Measurements from ENCODE around the gene C18orf54. TPM values are rescaled to one million over a fixed set of nuclear protein-coding genes. Genes with fewer than 3 reads are reported as not detected.
"Not testable (repeated sequence)": the region's sequence is repeated elsewhere in the genome, so short reads cannot be mapped to it uniquely, and the experiment has no call there.

C18orf54 gene
- total RNA-seq, 1 donor from 2014 or later = 6.5 TPM

- no peak for DNase-seq (ENCODE audit: low spot score in 2 of 2, unreplicated experiment in 2 of 2)
- peaks cover 2% of the 10 kb centered on the region for H3K36me3 Mint-ChIP-seq
- no peaks in the 10 kb centered on the region for H3K9me3 Mint-ChIP-seq
- H3K27me3 Mint-ChIP-seq (ENCODE audit: low read depth) = no peaks in the 10 kb centered on the region
- no peak overlapping the region for H3K27ac Mint-ChIP-seq
- H3K4me1 Mint-ChIP-seq = peaks cover 6% of the 10 kb centered on the region
- TF ChIP-seq, protein P1, sequence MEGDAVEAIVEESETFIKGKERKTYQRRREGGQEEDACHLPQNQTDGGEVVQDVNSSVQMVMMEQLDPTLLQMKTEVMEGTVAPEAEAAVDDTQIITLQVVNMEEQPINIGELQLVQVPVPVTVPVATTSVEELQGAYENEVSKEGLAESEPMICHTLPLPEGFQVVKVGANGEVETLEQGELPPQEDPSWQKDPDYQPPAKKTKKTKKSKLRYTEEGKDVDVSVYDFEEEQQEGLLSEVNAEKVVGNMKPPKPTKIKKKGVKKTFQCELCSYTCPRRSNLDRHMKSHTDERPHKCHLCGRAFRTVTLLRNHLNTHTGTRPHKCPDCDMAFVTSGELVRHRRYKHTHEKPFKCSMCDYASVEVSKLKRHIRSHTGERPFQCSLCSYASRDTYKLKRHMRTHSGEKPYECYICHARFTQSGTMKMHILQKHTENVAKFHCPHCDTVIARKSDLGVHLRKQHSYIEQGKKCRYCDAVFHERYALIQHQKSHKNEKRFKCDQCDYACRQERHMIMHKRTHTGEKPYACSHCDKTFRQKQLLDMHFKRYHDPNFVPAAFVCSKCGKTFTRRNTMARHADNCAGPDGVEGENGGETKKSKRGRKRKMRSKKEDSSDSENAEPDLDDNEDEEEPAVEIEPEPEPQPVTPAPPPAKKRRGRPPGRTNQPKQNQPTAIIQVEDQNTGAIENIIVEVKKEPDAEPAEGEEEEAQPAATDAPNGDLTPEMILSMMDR (IDR thresholded peaks at IDR 0.05; ENCODE audit: unreplicated experiment) = no peak
- no peak overlapping the region for H3K4me3 Mint-ChIP-seq
Observed at GRCh38 chr18:54381640-54382039, 23.9 kb downstream of the C18orf54 start.

DNA sequence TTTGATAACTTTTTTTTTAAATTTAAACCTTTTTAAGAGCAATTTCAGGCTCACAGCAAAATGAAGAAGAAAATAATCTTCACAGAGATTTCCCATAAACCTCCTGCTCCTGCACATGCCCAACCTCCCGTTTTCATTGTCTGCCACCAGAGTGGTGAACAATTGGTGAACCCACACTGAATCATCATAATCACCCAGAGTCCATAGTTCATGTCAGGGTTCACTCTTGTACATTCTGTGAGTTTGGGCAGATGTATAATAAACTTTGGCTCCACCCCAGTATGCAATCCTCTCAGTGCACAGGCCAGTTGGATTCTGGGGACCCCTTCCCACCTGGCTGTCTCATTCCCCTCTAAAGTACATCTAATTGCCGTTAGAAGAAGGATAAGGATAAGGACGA lies 24.4 kb downstream of the C18orf54 start:
- Mint-ChIP-seq H3K9me3 (no peaks in the 10 kb centered on the region), H3K4me1 (peaks cover 6% of the 10 kb centered on the region), H3K4me3 (no peak overlapping the region), H3K27me3 (ENCODE audit: low read depth) (no peaks in the 10 kb centered on the region), H3K27ac (no peak overlapping the region), H3K36me3 (peaks cover 2% of the 10 kb centered on the region)
- no peak for DNase-seq (ENCODE audit: low spot score in 2 of 2, unreplicated experiment in 2 of 2)
- TF ChIP-seq, protein P1 (IDR thresholded peaks at IDR 0.05; ENCODE audit: unreplicated experiment) = no peak

DNA sequence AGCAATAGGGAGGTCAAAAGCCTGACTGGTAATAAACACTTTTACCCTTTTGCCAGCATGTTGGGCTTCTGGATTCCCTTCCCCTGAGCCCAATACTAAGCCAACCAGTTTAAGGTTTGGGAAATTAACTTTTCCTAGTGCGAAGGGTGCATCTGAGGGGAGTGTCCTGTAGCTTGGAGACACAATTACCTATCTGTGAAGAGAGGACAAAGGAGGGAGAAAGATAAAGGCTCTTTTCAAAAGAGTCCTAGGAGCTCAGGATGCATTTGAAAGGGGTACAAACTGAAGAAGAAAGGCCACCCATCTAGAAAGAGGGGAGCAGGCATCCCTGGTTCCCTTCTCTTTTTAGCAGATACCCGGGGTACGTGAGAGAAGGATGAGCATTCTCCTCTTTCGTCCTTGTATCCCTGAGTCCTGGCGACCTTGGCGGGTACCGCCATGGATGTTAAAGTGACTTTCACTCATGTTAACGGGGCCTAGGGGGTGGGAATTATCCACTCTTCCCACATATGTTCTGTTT lies 25.1 kb downstream of the C18orf54 start:
- TF ChIP-seq, protein P1 (IDR thresholded peaks at IDR 0.05; ENCODE audit: unreplicated experiment) = no peak
- H3K36me3 Mint-ChIP-seq = peaks cover 2% of the 10 kb centered on the region
- H3K27me3 Mint-ChIP-seq (ENCODE audit: low read depth) = no peaks in the 10 kb centered on the region
- no peak overlapping the region for H3K4me3 Mint-ChIP-seq
- no peaks in the 10 kb centered on the region for H3K9me3 Mint-ChIP-seq
- peaks cover 6% of the 10 kb centered on the region for H3K4me1 Mint-ChIP-seq
- H3K27ac Mint-ChIP-seq = no peak overlapping the region
- no peak for DNase-seq (ENCODE audit: low spot score in 2 of 2, unreplicated experiment in 2 of 2)

DNA sequence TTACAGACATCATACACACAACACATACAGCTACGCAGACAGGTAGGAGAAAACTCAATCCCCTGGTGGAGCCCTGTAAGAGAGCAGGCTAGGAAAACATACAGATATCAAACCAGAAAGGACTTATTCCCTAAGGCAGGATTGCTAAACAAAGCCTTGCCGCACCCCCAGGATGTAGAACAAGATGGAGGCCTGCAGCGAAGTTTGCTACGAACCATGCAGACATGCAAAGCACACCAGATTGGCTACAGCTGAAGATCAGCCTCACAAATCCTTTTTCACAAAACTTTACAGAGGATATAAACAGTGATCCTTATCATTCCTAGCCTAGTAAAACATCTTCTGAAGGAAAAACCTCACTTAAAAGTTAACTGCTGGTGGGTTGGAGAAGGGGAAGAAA lies 28.3 kb downstream of the C18orf54 start:
- no peak for DNase-seq (ENCODE audit: low spot score in 2 of 2, unreplicated experiment in 2 of 2)
- peaks cover 12% of the 10 kb centered on the region for H3K4me1 Mint-ChIP-seq
- peaks cover 7% of the 10 kb centered on the region for H3K9me3 Mint-ChIP-seq
- peaks cover 3% of the 10 kb centered on the region for H3K36me3 Mint-ChIP-seq
- peak overlapping the region; percentile 71 for H3K27ac Mint-ChIP-seq
- no peak overlapping the region for H3K4me3 Mint-ChIP-seq
- TF ChIP-seq, protein P1 (IDR thresholded peaks at IDR 0.05; ENCODE audit: unreplicated experiment) = no peak
- H3K27me3 Mint-ChIP-seq (ENCODE audit: low read depth) = no peaks in the 10 kb centered on the region

- not testable (repeated sequence) for H3K27ac Mint-ChIP-seq; DNase-seq (ENCODE audit: low spot score in 2 of 2, unreplicated experiment in 2 of 2); H3K4me3 Mint-ChIP-seq; H3K27me3 Mint-ChIP-seq (ENCODE audit: low read depth); H3K9me3 Mint-ChIP-seq; H3K36me3 Mint-ChIP-seq
- H3K4me1 Mint-ChIP-seq = peaks cover 12% of the 10 kb centered on the region
Observed at GRCh38 chr18:54386800-54387495, 29.2 kb downstream of the C18orf54 start.

DNA sequence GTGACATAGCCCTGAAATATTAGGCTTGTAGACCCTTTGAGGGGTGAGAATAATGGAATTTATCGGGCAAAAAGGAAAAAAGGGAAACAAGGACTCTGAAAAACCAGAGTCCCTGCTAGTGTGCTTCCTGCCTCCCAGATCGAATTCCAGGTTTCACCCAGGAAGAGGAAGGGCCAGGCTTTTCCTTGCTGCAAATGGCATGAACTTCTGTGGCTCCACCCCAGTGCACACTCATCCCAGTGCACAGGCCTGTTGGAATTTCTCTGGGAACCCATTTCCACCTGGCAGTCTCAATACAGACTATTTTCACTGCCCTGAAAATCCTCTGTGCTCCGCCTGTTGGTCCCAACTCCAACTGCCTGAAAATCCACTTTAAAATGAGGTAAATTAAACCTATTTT lies 29.9 kb downstream of the C18orf54 start:
- Mint-ChIP-seq H3K27me3 (ENCODE audit: low read depth) (no peaks in the 10 kb centered on the region), H3K27ac (no peak overlapping the region), H3K4me3 (no peak overlapping the region), H3K36me3 (peaks cover 3% of the 10 kb centered on the region), H3K9me3 (peaks cover 7% of the 10 kb centered on the region), H3K4me1 (peaks cover 12% of the 10 kb centered on the region)
- DNase-seq (ENCODE audit: low spot score in 2 of 2, unreplicated experiment in 2 of 2) = no peak
- TF ChIP-seq, protein P1 (IDR thresholded peaks at IDR 0.05; ENCODE audit: unreplicated experiment) = no peak
